Measurements from ENCODE around the gene EREG. TPM values are rescaled to one million over a fixed set of nuclear protein-coding genes. Genes with fewer than 3 reads are reported as not detected.

EREG gene
- polyA plus RNA-seq, 2 of the 4 experiments (the other 2 are of a cell fraction), result 34.0 to 102 TPM

GRCh38 chr4:74369855-74370254 lies 4.9 kb downstream of the EREG start:
- FAIRE-seq (no peak), DNase-seq (ENCODE audit: low read depth in 1 of 2, low spot score in 1 of 2) (no peak), ATAC-seq (no peak)
- WGBS (ENCODE audit: missing lambda C conversion rate), result 11% methylated on average over 2 of the region's 2 CpGs
- TF ChIP-seq ZNF302 (CRISPR knock-in tag; IDR thresholded peaks at IDR 0.05) (no peak), SMC3 (IDR thresholded peaks at IDR 0.05) (no peak)
- Histone ChIP-seq H3K4me2 (peak overlapping the region; percentile 82), H3K9me3 (no peaks in the 10 kb centered on the region), H3K27ac (peak overlapping the region; percentile 79 to 85), H3K4me1 (peaks cover 63% of the 10 kb centered on the region), H3K4me3 (peak overlapping the region; percentile 69; the same call in 2 of the 3 replicates)
- POLR2A ChIA-PET, result no interaction called here
- CTCF ChIA-PET, result interaction anchor here (0.8 to 2.4 kb wide), 6 partner anchors 37 to 305 kb away, joined by 4 to 16 read pairs (median 8); partner anchors contain the start of gene AREG

GRCh38 chr4:74370912-74371311 lies 6.0 kb downstream of the EREG start:
- H3K27ac ChIP-seq, result peak overlapping the region; percentile 79 to 81
- peaks cover 67% of the 10 kb centered on the region for H3K4me1 ChIP-seq
- ATAC-seq (peak; percentile 62 to 69; a peak in 5 of 6 replicates), FAIRE-seq (peak; percentile 49), DNase-seq (ENCODE audit: low read depth in 1 of 2, low spot score in 1 of 2) (peak; percentile 20 to 78)
- no peaks in the 10 kb centered on the region for H3K9me3 ChIP-seq
- POLR2A ChIA-PET, result no interaction called here
- TF ChIP-seq, protein P1, sequence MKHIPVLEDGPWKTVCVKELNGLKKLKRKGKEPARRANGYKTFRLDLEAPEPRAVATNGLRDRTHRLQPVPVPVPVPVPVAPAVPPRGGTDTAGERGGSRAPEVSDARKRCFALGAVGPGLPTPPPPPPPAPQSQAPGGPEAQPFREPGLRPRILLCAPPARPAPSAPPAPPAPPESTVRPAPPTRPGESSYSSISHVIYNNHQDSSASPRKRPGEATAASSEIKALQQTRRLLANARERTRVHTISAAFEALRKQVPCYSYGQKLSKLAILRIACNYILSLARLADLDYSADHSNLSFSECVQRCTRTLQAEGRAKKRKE (CRISPR knock-in tag; IDR thresholded peaks at IDR 0.05; ENCODE audit: low read depth), result no peak
- peak; percentile 58 for TF ChIP-seq SMC3 (IDR thresholded peaks at IDR 0.05)
- TF ChIP-seq FOXS1 (CRISPR knock-in tag; IDR thresholded peaks at IDR 0.05), result 0 out of 2 replicates have a peak, but pooled peaks have one; percentile 13
- no peak for TF ChIP-seq KDM1A (IDR thresholded peaks at IDR 0.05; ENCODE audit: low read depth)
- TF ChIP-seq CTCF (IDR thresholded peaks at IDR 0.05), result peak; percentile 60
- TF ChIP-seq RAD21 (conservative IDR thresholded peaks at IDR 0.05 in 1 of 2, IDR thresholded peaks at IDR 0.05 in 1 of 2), result peak; percentile 67 to 72
- TF ChIP-seq ZSCAN20 (CRISPR knock-in tag; IDR thresholded peaks at IDR 0.05), result no peak
- TF ChIP-seq MAX (IDR thresholded peaks at IDR 0.05), result 0 out of 2 replicates have a peak, but pooled peaks have one; percentile 21
- peak; percentile 23; the same call in 1 of the 2 replicates for TF ChIP-seq GATA3 (IDR thresholded peaks at IDR 0.05; ENCODE audit: borderline replicate concordance)
- no peak for TF ChIP-seq HEYL (CRISPR knock-in tag; IDR thresholded peaks at IDR 0.05)
- CTCF ChIA-PET, result interaction anchor here (0.6 to 2.4 kb wide), 17 partner anchors 9 to 304 kb away, joined by 3 to 16 read pairs (median 5); partner anchors contain the start of gene AREG
- peak overlapping the region; percentile 82 for H3K4me2 ChIP-seq
- 0% methylated on average over 1 of the region's 1 CpG for WGBS (ENCODE audit: missing lambda C conversion rate)
- peak overlapping the region; percentile 15; the same call in 1 of the 3 replicates for H3K4me3 ChIP-seq

GRCh38 chr4:74374128-74374527 lies 9.2 kb downstream of the EREG start:
- peak overlapping the region; percentile 62 for H3K4me2 ChIP-seq

More at GRCh38 chr4:74374128-74374527, 9.2 kb downstream of the EREG start:
- no peaks in the 10 kb centered on the region for H3K9me3 ChIP-seq
- DNase-seq (ENCODE audit: low read depth in 1 of 2, low spot score in 1 of 2) (no peak), ATAC-seq (peak in 1 of 2 experiments; percentile 7; a peak in 2 of 6 replicates), FAIRE-seq (no peak)
- H3K4me1 ChIP-seq, result peaks cover 89% of the 10 kb centered on the region
- 0 out of 3 replicates have a peak overlapping the region, but pooled peaks have one; percentile 1 for H3K4me3 ChIP-seq
- WGBS (ENCODE audit: missing lambda C conversion rate), result 0% methylated on average over 1 of the region's 1 CpG
- TF ChIP-seq HEYL (CRISPR knock-in tag; IDR thresholded peaks at IDR 0.05), result no peak
- no peak for TF ChIP-seq ESRRA (IDR thresholded peaks at IDR 0.05; ENCODE audit: borderline replicate concordance, low read length)
- TF ChIP-seq CBX8 (IDR thresholded peaks at IDR 0.05), result no peak
- TF ChIP-seq NFE2L2 (conservative IDR thresholded peaks at IDR 0.05; ENCODE audit: low read length), result no peak
- peak; percentile 79 for TF ChIP-seq MAFK (IDR thresholded peaks at IDR 0.05; ENCODE audit: partially characterized antibody)
- no peak for TF ChIP-seq NR3C1 (IDR thresholded peaks at IDR 0.05)
- TF ChIP-seq KDM5A (IDR thresholded peaks at IDR 0.05), result no peak
- TF ChIP-seq HOXB5 (CRISPR knock-in tag; IDR thresholded peaks at IDR 0.05), result 0 out of 2 replicates have a peak, but pooled peaks have one; percentile 21
- H3K27ac ChIP-seq, result peak overlapping the region; percentile 79 to 87
- CTCF ChIA-PET, result interaction anchor here (1.4 kb wide), 2 partner anchors 158 to 301 kb away, joined by 4 to 5 read pairs; no protein-coding TSS in a partner anchor
- POLR2A ChIA-PET, result no interaction called here

Measured in A549 (cell line).